HL-60 (cell line): ENCODE results near the gene SUN1.

Source experiments
- DNase-seq, 2 experiments: peaks; one replicate each; pipeline ENCODE4 v3.0.0-alpha.2; 2010 to 2020; ENCODE audit warnings: low read depth in 1 of 2, low spot score in 1 of 2
- H3K27ac ChIP-seq: fragments of 250-450 bp; sonication (Bioruptor Pico); replicated peaks from 2 replicates; pipeline ENCODE4 v1.5.1; 2020; ENCODE audit warnings: mild to moderate bottlenecking, moderate library complexity
- H3K27me3 ChIP-seq: fragments of 250-450 bp; sonication (Bioruptor Pico); 2 replicates; pipeline ENCODE4 v1.5.1; 2021; ENCODE audit warnings: mild to moderate bottlenecking, moderate library complexity; ENCODE audit not compliant: insufficient read depth, poor library complexity, severe bottlenecking
- H3K4me3 ChIP-seq: replicated peaks from 2 replicates; pipeline ENCODE4 v1.5.1; 2011; ENCODE audit warnings: mild to moderate bottlenecking, control low read depth, low read length; ENCODE audit not compliant: insufficient read depth
- GABPA ChIP-seq: IDR thresholded peaks from 2 replicates; pipeline ENCODE4 v1.6.1; 2012; ENCODE audit warnings: low read depth
- POLR2AphosphoS5 ChIP-seq: IDR thresholded peaks from 2 replicates; pipeline ENCODE4 v1.6.1; 2012; ENCODE audit warnings: low read depth
- SPI1 ChIP-seq: IDR thresholded peaks from 2 replicates; pipeline ENCODE4 v1.6.1; 2012; ENCODE audit warnings: low read depth, mild to moderate bottlenecking, borderline replicate concordance
- TF ChIP-seq, protein P1 (sequence below): IDR thresholded peaks from 2 replicates; pipeline ENCODE4 v1.6.1; 2012; ENCODE audit warnings: low read depth; ENCODE audit not compliant: insufficient replicate concordance
- TF ChIP-seq, protein P2 (sequence below): IDR thresholded peaks from one replicate; pipeline ENCODE4 v1.5.1; 2011; ENCODE audit warnings: low read length, control low read depth, inconsistent platforms; ENCODE audit not compliant: insufficient read depth

The SUN1 gene

DNA sequence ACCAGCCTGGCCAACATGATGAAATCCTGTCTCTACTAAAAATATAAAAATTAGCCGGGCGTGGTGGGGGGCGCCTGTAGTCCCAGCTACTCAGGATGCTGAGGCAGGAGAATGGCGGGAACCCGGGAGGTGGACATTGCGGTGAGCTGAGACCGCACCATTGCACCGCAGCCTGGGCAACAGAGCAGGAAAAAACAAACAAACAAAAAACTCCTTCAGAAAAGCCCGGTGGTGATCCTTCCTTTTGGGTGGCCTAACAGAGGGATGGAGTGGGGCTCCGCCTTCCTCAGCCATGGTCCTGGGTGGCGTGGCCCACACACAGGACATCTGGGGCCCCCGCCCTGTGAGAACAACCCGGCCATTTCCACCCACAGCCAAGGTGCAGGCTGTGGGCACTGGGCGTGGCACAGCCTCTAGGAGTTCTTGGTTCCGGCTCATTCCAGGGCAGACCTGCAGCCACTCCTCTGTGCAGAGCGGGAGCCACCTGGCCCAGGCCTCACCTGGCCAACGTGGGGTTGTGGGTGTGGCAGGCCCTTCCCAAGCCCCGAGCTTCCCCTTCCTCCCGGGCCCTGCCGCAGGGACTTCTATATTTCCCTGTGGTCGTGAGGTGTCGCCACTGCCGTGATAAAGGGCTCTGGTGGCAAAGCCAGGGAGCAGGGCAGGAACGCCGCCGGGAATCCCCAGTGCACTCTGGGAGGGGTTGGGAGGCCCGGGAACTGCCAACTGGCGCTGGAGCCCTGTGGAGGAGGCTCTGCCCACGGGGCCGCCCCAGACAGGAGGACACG lies 81.7 kb downstream of the SUN1 start:
- no peak overlapping the region for H3K4me3 ChIP-seq
- TF ChIP-seq GABPA = no peak
- TF ChIP-seq SPI1 = no peak
- TF ChIP-seq POLR2AphosphoS5 = no peak
- no peak overlapping the region for H3K27ac ChIP-seq
- DNase-seq = no peak
- H3K27me3 ChIP-seq = no peaks in the 10 kb centered on the region

DNA sequence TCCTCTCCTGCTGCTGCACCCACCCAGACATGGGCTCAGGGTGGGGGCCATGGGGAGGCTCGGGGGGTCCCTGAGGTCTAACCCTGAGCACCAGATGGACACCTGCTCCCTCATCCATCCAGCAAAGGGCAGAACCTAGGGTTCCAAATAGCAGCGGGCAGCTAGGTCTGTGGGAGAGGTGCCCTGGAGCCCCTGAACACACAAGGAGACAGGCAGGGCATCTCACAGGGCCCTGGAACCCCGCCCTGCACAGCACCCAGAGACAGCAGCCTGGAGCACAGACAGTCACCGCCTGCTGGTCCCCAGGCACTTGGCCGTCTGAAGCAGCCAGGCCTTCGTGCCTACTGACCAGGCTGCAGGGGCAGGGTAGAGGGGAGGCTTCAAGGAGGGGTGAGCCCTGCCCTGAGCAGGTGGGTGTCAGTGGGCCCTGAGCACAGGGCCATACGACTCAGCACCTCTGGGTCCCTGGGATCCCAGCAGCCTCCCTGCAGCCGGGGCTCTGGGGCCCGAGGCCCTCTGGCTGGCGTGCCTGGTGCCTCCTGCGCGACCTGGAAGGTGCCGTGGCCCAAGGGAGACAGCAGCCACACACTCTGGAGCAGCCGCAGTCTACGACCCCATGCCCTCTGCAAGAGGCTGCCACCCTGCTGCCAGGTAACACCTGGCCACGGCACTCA lies 82.4 kb downstream of the SUN1 start:
- no peak for DNase-seq
- H3K27ac ChIP-seq = no peak overlapping the region
- TF ChIP-seq, protein P1, sequence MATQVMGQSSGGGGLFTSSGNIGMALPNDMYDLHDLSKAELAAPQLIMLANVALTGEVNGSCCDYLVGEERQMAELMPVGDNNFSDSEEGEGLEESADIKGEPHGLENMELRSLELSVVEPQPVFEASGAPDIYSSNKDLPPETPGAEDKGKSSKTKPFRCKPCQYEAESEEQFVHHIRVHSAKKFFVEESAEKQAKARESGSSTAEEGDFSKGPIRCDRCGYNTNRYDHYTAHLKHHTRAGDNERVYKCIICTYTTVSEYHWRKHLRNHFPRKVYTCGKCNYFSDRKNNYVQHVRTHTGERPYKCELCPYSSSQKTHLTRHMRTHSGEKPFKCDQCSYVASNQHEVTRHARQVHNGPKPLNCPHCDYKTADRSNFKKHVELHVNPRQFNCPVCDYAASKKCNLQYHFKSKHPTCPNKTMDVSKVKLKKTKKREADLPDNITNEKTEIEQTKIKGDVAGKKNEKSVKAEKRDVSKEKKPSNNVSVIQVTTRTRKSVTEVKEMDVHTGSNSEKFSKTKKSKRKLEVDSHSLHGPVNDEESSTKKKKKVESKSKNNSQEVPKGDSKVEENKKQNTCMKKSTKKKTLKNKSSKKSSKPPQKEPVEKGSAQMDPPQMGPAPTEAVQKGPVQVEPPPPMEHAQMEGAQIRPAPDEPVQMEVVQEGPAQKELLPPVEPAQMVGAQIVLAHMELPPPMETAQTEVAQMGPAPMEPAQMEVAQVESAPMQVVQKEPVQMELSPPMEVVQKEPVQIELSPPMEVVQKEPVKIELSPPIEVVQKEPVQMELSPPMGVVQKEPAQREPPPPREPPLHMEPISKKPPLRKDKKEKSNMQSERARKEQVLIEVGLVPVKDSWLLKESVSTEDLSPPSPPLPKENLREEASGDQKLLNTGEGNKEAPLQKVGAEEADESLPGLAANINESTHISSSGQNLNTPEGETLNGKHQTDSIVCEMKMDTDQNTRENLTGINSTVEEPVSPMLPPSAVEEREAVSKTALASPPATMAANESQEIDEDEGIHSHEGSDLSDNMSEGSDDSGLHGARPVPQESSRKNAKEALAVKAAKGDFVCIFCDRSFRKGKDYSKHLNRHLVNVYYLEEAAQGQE = no peak
- no peak for TF ChIP-seq GABPA
- no peak for TF ChIP-seq POLR2AphosphoS5
- TF ChIP-seq SPI1 = no peak
- TF ChIP-seq, protein P2, sequence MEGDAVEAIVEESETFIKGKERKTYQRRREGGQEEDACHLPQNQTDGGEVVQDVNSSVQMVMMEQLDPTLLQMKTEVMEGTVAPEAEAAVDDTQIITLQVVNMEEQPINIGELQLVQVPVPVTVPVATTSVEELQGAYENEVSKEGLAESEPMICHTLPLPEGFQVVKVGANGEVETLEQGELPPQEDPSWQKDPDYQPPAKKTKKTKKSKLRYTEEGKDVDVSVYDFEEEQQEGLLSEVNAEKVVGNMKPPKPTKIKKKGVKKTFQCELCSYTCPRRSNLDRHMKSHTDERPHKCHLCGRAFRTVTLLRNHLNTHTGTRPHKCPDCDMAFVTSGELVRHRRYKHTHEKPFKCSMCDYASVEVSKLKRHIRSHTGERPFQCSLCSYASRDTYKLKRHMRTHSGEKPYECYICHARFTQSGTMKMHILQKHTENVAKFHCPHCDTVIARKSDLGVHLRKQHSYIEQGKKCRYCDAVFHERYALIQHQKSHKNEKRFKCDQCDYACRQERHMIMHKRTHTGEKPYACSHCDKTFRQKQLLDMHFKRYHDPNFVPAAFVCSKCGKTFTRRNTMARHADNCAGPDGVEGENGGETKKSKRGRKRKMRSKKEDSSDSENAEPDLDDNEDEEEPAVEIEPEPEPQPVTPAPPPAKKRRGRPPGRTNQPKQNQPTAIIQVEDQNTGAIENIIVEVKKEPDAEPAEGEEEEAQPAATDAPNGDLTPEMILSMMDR = no peak
- H3K27me3 ChIP-seq = no peaks in the 10 kb centered on the region
- H3K4me3 ChIP-seq = no peak overlapping the region

DNA sequence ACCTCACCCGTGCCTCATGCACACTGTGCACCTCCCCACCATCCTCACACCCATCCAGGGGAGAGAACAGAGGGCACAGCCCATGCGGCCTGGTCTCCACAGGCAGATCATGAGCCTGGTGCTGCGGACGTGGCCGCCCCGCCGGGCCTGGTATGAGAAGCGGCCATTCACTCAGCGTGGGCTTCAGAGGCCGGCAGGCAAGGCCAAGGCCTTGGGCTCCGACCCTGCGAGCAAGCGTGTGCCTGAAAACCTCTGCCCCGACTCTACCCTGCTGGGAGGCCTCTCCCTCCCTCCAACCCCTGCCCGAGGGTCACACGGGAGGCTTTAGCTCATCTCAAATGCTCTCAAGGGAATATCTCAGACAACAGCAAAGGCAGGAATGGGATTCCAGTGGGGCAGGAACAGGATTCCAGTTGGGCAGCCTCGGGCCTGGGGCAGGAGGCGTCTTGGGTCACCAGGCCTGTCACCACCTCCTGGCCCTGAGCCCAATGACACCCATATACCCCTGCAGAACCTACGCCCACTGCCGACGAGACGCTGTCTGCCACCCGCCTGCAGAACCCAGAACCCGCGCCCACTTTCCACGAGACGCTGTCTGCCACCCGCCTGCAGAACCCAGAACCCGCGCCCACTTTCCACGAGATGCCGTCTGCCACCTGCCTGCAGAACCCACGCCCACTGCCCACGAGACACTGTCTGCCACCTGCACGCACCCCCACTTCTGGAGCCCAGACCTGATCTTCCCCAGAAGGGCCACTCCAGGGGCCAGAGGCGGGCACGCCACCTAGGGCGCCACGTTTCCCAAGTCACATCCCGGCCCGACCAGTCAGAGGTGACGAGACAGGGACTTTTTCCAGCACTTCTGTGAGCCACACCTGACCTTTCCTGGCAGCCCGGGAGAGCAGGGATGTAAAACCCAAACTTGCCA lies 83.3 kb downstream of the SUN1 start:
- Histone ChIP-seq H3K27ac (no peak overlapping the region), H3K27me3 (no peaks in the 10 kb centered on the region), H3K4me3 (no peak overlapping the region)
- no peak for DNase-seq
- TF ChIP-seq SPI1 = no peak
- TF ChIP-seq, protein P2 = no peak
- TF ChIP-seq GABPA = no peak
- no peak for TF ChIP-seq POLR2AphosphoS5
- TF ChIP-seq, protein P1 = no peak
